ENCODE measurements around the gene TNXB.
"Not testable (repeated sequence)": the region's sequence is repeated elsewhere in the genome, so short reads cannot be mapped to it uniquely, and the experiment has no call there.

GRCh38 chr6:32008616-32009015, 100.5 kb downstream of the TNXB start:
- not testable (repeated sequence) for TF ChIP-seq CTCF (conservative IDR thresholded peaks at IDR 0.05; ENCODE audit: low read depth, low read length); EZH2 (IDR thresholded peaks at IDR 0.05; ENCODE audit: borderline replicate concordance, low read depth, low read length, poor library complexity, severe bottlenecking)
